GM18520 (cell line): Measurements from ENCODE around the gene GCLC.

ENCODE experiments used
- ATAC-seq: cut with Tn5 transposase; IDR thresholded peaks from one replicate; pipeline ENCODE4 v1.9.1; 2021; ENCODE audit not compliant: unreplicated experiment

Gene GCLC

DNA sequence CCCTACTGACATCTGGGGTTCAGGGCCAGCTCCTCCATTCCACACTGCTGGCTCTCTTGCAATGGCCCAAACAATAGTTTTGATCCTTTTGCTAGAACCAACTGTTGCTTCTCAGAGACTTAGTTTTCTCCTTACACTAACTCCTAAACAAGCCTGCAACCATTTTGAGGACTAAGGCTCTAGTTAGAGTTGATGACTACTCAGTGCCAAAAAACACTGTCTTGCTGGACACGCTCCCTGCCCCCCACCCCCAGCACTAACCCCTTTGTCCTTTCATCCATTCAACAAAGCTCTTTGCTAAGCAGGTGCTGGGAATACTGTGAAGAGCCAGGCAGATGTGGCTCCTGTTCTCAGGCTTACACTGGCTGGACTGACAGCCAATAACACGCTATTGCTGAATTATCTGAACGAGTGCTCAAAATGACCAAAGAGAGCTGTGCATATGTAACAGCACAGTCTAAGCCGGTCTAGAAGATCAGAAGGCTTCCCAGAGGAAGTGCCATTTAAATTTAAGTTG, 17.6 kb downstream of the GCLC start:
- no peak for ATAC-seq

DNA sequence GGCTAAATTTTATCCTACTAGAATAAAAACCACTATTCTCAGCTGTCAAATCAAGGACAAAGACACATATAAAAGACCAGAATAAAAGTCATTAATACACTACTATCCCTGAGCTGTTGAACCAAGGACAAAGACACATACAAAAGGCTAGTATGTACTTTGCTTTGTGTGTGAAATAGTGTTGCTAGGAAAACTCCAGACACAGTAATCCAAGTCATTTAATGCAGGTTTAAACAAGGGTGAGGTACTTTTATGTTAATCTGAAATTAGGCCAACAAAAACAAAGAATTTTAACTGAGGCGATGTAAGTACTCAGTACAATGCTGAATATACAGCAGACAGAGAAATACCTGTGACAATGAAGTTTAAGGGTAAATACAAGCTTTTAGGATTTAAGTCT, 18.9 kb downstream of the GCLC start:
- ATAC-seq, result no peak

DNA sequence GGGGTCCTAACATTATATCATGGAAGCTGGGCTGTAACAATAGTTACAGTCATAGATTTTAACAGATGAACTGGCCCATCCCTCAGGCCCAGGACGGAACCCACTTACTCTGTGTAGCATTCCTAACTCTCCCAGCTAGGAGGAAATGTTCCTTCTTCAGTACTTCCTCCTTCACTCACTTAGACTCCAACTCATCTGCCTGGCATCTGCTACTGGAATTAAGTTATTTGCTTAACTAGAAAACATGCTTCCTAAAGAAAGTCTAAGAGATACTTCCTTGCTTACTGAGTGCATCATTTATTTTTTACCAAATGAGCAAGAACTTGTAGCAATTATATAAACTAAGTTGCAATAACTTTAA, 20.5 kb downstream of the GCLC start:
- ATAC-seq, result no peak

DNA sequence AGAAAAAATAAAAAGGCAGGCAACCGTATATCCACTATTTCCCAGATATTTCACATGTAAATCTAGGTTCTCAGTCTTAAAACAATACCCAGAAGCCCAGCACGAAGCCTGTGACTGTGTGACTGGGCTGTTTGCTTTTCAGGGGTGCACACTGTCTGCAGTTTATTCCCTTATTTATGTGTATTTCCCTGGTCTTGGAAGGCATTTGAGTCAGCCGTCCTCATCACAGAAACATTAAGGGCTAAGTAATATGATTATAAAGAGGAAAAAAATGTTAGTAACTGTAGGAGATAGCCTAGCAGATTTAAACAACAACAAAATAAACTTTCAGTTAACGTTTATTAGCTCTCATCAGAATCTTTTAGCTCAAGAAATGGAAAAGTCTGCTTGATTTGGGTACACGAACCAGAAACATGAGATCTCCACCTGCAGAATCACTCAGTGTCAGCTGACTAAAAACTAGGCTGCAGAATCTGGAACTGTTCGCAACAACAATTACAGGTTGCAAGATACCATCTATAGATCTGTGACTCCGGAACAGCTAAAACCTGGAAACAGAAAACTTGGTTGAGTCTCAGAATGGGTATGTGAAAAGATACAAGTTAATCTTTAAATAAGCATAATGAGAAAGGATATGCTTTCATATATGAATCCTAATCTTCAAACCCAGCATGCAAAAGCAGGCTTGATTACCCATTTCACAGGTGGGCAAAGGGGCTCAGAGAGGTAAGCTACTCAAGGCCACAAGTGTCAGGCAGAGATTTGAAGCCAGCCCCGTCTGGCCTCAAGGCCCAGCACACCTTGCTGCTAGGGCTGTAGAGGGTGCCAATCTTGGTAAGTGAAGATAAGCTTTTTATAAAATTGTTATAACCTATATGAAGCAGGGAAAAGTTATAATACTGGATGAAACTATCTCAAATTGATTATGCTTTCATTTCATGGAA, 21.1 kb downstream of the GCLC start:
- no peak for ATAC-seq

DNA sequence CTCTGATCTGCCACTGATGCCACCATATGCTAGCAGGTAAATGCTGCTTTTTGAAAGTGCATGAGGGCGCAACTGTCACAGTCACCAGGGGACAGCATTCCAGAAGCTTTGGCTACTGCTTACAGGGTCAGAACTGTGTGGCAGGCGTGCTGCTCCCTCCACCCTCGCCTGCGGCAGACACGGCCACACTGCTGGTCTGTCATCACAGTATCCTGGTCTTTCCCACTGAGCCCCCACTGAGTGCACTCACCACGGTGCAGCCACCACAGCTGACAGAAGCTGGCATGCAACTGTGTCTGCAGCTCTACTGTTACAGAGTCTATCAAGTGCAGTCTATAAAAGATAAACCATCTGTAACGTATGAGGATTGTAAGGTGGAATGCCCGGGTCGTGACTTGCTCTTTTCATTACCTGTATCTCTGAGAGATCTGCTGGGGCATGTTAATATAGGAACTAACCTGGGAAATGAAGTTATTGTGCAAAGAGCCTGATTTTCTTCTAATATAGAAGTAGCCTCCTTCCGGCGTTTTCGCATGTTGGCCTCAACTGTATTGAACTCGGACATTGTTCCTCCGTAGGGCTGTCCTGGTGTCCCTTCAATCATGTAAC, 24.5 kb downstream of the GCLC start:
- ATAC-seq, result no peak

DNA sequence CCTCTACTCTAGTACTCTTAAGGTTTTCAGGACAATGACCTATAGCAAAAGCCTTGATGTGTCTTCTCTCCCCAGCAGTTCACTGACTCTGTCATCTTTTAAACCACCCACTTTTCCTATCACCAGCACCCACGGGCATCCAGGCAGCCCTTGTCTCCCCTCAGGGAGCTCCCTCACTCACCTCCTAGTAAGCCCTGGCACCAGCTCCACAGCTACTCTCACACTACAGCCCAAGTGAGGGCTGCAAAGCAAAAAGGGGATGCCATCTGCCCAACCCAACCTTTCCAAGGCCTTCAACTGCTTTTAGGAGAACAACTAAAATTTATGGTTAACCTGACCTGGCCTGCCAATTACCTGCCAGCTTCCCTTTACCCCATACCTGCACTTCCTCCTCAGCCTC, 26.0 kb downstream of the GCLC start:
- ATAC-seq, result no peak

DNA sequence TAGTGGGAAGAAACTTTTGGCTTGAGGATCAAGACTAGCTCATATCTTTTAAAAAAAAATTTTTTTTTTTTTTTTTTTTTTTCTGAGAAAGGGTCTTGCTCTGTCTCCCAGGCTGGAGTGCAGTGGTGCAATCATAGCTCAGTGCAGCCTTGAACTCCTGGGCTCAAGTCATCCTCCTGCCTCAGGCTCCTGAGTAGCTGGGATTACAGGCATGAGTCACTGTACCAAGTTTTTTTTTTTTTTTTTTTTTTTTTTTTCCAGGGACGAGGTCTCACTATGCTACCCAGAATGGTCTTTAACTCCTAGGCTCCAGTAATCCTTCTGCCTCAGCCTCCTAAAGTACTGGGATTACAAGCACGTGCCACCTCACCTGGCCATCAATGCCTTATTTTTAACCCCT, 27.9 kb downstream of the GCLC start:
- ATAC-seq, result no peak

DNA sequence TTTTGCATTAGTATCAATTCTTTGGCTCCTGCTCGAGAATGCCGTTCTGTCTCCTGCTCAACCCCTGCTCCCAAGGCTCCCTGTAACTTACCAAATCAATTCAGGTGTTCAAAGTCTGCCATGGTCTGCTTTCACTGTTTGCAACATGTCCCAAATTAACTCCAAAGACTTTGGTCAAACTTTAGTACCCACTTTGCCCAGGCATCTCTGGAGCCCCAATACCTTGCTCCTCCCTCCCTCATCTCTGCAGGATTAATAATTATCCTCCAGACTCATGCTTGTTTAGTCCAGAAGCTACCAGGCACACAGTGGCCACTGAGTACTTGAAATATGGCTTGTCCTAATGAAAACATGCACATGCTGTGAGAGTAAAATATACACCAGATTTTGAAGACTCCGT, 30.2 kb downstream of the GCLC start:
- no peak for ATAC-seq

DNA sequence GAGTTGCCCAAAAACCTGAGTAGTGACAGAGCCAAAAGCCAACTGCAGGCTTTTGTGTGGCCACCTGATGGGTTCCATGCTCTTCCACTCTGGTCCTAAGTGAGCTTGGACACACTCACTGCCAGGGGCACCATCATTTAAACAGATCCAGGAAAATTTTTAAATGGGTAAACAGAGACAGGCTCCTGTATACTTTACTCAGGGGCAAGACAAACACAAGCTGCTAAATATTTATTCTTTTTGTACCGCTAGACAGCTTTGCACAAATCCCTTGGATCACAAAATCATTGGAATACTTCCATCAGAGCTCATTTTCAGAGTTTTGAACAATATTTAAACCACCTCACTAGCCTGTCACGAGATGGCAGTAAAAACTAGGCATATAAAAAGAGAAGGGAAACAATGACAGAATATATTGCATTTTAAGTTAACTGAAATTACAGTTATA, 31.4 kb downstream of the GCLC start:
- ATAC-seq, result no peak

DNA sequence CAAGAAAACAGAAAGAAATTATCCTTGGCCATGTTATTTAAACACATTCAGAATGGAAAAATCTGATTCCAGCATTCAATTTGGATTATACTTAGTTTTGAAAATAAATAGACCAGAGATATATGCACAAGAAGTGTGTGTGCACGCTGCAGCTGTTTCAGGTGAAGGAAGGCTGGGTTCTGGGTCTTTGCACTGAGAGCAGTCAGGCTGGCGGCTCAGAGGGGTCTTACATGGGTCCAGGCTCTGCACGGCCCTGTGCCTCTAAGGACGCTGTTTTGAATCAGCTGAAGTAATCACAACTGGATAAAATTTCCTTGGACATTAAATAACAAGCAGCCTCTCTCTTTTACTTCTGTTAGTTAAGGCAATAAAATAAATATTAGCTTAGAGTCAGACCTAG, 31.8 kb downstream of the GCLC start:
- ATAC-seq, result no peak

DNA sequence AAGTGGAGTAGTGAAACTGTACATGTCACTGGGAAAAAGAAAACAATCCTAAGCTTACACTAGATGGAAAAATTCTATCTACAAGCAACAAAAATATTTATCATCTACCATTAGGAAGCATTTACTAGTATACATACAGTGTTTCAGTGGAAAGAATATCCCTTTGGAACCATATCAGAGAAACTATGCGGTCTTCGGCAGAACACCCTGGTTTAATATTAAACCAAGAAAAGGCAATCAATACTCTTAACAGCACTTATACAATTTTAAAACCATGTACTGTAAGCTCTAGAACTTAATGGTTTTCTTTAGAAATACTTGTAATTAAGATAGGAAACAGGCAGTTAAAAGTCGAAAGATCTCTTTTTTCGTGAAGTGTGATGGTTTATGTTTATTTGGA, 32.3 kb downstream of the GCLC start:
- ATAC-seq, result no peak

DNA sequence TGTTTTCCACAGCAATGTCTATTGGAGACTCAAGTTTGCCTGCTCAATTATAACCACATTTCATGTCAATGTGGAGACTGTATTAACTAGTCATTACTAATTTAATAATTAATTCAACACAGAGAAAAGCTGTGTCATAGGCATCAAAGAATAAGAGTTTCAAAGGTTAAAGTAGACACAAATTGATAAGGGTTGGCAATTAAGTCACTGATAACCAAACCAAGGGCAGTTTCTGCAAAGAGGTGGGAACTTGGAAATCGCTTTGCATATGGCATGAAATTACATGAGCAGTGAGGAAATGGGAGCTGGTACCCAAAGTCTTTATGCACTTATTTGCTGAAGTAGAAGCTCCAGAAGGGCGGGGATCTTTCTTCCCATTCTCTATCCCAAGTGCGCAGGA, 34.2 kb downstream of the GCLC start:
- ATAC-seq, result no peak

DNA sequence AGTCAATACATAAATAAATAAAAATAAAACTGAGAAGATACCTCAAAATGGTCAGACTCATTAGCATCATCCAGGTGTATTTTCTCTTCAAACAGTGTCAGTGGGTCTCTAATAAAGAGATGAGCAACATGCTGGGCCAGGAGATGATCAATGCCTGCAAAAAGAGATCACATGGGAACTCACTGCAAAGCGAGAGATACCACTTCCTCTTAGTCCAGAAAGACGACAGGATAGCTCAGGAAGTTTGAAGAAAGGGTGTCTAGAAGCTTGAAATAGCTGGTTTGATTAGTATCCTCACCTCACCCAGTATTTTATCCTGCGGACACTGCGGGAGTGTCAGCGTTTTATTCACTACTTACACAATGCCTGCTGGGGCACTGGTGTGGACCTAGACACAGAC, 38.0 kb downstream of the GCLC start:
- ATAC-seq, result no peak

DNA sequence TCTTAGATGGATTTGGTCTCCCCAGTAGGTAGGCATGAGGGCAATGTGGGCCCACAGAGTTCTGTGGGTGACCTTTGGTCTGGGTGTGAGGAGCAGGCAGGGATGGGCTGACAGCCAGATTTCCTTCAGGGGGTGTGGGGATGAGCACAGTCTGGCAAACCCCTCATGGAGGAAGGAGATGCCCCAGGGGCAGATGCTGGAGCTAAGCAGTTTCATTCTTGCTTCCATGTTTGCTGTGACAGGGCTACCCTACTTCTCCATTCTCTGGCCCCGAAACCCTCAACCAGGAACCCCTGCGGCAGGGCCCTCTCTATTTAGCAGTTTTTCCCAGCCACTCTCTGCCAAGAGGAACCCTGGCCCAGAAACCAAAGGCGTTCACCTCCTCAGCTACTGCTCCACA, 40.4 kb downstream of the GCLC start:
- ATAC-seq, result no peak

DNA sequence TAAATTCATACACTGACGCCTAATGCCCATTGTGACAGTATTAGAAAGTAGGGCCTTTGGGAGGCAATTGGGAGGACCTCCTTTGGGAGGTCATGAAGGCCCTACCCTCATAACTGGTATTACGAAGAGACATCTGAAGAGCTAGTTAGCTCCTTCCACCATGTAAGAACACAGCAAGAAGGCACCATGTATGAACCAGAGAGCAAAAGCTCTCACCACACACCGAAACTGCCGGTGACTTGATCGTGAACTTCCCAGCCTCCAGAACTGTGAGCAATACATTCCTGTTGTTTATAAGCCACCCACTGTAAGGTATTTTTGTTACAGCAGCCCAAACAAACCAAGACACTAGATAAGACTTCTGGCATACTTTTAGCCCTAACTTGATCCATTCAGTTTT, 41.8 kb downstream of the GCLC start:
- no peak for ATAC-seq

DNA sequence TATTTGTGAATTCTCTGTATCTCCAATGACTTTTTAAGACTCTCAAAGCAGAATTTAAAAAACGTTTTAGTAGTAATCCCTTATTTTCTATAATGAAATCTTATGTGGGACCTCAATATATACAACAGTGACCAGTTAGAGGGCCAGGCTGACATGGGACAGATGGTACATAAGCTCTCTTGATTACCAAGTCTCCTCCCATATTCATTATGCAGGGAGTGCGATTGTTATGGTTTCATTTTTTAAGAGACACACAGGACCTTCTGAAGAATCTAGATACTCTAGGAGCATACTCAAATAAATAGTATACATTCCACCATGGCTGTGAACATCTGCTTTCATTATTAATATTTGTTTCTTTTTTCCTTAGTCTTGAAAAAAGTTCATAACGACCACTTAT, 43.5 kb downstream of the GCLC start:
- ATAC-seq, result no peak

DNA sequence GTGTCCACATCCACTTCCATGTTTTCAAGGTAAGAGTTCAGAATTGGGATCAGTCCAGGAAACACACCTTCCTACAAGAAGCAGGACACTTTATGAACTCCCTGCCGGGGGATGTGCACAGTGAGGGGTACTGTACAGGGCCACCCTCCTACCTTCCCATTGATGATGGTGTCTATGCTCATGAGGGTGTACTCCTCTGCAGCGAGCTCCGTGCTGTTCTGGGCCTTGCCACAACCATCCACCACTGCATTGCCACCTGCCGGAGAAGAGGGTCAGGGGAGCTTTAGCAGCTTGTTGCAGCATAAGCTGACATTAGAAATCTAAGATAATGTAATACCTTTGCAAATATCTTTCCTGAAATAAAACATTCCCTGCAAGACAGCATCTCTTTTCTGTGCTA, 44.8 kb downstream of the GCLC start:
- ATAC-seq, result no peak

DNA sequence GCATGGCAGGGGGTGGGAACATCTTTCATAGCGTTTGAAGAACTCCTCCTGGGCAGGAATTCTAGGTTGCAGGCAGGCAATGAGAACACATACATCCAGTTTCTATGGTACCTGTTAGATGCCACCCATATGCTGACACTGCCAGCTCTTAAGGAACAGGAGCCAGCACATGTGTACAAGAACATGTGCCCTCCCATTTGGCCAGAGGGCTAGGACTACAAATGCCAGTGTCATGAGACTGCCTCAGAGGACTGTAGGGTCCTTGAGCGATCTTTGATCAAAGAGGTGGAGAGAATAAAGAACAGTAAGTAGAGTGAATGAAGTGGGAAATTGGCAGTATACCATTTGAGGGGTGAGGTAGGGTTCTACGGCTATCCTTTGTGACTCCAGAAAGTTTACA, 45.8 kb downstream of the GCLC start:
- no peak for ATAC-seq

DNA sequence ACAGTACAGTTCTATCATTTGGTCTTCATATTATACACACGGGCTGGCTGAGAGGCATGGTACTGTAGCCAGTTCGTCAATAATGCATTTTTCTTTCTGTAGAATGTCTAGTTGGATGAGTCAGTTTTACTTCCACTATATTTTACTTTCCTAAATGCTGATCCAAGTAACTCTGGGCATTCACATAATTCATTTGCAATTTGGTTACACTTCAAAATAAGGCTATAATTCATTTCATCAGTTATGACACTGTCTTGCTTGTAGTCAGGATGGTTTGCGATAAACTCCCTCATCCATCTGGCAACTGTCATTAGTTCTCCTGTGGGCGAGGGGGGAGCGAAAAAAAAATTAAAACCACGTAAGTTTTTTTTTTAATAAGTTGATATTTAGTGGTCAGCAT, 46.3 kb downstream of the GCLC start:
- ATAC-seq, result no peak

DNA sequence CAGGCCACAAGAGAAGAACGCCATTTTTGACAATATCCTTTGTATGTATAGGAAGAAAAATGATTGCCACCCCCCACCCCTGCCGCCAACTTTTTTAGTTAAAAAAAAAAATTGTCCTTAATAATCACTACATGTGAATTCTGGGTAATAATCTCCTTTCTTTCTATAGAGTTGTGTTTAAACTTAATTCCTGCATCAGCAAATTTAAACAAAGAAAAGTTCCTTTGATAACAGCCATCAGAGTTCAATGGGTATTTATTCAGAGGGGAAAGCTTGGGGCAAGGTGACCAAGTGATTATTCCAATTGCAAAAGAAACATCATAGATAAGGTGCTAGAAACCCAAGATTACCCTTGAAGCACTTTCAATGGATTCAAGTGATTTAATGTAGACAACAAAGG, 47.0 kb downstream of the GCLC start:
- no peak for ATAC-seq

DNA sequence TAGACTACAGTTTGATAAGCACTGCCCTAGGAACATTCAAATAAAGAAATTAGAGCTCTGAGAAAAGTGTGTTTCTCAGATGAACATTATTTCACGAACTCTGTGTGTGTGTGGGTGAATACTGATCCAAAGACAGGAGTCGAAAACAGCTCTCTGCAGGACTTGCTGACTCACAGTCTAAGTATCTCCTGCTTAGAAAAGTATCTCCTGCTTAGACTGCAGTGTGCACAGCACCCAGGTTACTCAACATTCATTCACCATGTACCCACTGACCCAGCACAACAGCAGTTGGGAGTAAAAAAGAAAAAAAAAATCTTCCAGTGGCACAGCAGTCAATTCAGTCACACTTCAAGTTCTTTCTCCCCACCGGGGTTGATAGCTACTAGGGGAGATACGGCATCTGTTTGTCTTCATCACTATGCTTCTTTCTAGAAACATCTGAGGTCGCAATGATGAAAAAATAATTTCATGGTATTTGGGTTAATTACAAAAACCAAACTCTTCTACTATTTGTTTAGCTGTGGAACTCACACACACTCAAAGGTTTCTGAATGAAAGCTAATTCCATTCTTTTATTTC, 48.0 kb downstream of the GCLC start:
- no peak for ATAC-seq
